ENCODE measurements around the gene NOC2L.

NOC2L gene

GRCh38 chr1:932776-933602 is 26.1 kb downstream of the NOC2L start:
- DNase-seq (ENCODE audit: insufficient read length, low spot score) (no peak), FAIRE-seq (no peak)

DNA sequence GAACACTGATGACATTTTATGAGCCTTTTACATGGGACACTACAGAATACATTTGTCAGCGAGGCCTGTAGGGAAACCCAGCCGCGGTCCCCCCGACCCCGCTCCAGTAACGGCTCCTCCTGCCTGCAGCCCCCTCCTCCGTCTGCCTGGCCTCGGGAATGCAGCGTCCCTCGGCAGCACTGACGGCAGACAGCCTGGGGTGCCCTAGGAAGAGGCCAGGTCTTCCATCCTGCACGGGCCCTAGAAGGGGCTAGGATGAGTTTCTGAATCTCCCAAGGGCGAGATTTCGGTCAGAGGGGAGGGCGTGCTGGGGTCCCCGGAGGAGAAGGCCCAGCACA is 26.9 kb downstream of the NOC2L start:
- no peak for DNase-seq (ENCODE audit: insufficient read length, low spot score)
- no peak for FAIRE-seq

GRCh38 chr1:931380-932172 is 27.5 kb downstream of the NOC2L start:
- no peak for DNase-seq (ENCODE audit: insufficient read length, low spot score)
- no peak for FAIRE-seq

DNA sequence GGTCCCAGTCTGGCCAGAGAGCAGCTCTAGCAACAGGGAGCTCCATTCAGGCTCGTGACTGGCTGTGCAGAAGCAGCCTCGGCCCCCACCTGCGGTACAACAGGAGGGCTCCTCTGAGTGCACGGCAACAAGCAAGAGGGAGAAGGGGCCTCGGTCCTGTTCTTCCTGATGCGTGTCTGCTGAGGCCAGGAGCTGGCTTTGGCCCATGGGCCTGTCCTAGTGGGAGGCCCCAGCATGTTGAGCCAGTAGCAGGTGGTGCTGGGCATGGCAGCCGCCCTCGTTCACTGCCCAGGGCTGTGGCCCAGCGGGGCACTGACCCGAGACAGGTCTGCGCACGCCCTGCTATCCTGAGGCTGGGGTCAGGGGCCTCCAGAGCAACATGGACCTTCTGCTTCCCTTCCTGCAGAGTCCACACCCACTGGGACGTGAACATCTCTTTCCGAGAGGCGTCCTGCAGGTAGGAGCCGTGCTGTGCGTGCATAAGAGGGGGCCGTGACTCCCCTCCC is 28.4 kb downstream of the NOC2L start:
- no peak for FAIRE-seq
- no peak for DNase-seq (ENCODE audit: insufficient read length, low spot score)

- FAIRE-seq, result no peak
- DNase-seq (ENCODE audit: insufficient read length, low spot score), result no peak
Measured at GRCh38 chr1:929712-930632, 29.1 kb downstream of the NOC2L start.

- FAIRE-seq (no peak), DNase-seq (ENCODE audit: insufficient read length, low spot score) (no peak)
Measured at GRCh38 chr1:928825-929661, 30.0 kb downstream of the NOC2L start.

DNA sequence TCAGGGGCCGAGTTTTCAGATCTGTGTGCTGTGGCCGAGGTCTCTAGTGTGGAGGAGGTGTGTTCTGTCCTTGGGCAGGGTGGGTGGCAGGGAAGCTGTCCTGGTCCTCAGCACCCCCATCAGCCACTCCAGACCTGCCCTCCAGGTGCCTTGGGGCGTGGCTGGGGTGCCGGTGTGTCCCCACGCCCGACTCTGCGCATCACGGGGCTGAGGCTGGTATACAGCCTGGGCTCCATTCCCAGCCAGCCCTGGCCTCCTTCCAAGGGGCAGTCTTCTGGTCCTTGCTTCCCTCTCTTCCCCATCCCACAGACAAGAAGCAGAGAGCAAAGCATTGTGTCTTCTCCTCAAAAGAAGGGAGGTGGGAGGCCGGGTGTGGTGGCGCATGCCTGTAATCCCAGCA is 31.3 kb downstream of the NOC2L start:
- FAIRE-seq (no peak), DNase-seq (ENCODE audit: insufficient read length, low spot score) (no peak)

- DNase-seq (ENCODE audit: insufficient read length, low spot score), result no peak
- no peak for FAIRE-seq
Measured at GRCh38 chr1:927234-927633, 31.8 kb downstream of the NOC2L start.

- FAIRE-seq (no peak), DNase-seq (ENCODE audit: insufficient read length, low spot score) (no peak)
Measured at GRCh38 chr1:925561-926421, 33.3 kb downstream of the NOC2L start.

GRCh38 chr1:924656-925560 is 34.1 kb downstream of the NOC2L start:
- FAIRE-seq (no peak), DNase-seq (ENCODE audit: insufficient read length, low spot score) (no peak)

DNA sequence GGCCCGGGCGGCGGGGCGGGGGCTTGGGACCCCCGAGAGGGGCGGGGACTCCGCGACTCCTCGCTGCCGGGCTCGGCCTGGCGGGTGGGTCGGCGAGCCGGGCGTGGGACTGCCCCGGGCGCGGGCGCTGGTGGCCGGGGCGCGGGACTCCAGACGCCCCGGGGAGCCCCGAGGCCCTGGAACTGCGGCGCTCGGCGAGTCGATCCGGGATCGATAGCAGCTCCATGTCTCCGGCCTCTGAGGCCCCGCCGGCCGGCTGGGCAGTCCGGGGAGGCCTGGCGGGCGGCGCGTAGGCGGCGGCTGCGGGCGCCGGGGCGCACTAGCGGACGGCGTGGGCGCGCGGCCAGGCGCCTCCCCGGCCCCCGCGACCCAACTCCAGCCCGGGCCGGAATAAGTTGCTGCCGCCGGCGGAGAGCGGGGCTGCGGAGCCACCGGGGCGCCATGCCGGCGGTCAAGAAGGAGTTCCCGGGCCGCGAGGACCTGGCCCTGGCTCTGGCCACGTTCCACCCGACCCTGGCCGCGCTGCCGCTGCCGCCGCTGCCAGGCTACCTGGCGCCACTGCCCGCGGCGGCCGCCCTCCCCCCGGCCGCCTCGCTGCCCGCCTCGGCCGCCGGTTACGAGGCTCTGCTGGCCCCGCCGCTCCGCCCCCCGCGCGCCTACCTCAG is 34.9 kb downstream of the NOC2L start:
- FAIRE-seq (no peak), DNase-seq (ENCODE audit: insufficient read length, low spot score) (no peak)

GRCh38 chr1:923131-923990 is 35.7 kb downstream of the NOC2L start, which contains the start of gene SAMD11:
SAMD11 (plus strand) TSS chr1:923923; CDS start chr1:924432, 509 bp downstream.
- no peak for DNase-seq (ENCODE audit: insufficient read length, low spot score)
- FAIRE-seq, result no peak

DNA sequence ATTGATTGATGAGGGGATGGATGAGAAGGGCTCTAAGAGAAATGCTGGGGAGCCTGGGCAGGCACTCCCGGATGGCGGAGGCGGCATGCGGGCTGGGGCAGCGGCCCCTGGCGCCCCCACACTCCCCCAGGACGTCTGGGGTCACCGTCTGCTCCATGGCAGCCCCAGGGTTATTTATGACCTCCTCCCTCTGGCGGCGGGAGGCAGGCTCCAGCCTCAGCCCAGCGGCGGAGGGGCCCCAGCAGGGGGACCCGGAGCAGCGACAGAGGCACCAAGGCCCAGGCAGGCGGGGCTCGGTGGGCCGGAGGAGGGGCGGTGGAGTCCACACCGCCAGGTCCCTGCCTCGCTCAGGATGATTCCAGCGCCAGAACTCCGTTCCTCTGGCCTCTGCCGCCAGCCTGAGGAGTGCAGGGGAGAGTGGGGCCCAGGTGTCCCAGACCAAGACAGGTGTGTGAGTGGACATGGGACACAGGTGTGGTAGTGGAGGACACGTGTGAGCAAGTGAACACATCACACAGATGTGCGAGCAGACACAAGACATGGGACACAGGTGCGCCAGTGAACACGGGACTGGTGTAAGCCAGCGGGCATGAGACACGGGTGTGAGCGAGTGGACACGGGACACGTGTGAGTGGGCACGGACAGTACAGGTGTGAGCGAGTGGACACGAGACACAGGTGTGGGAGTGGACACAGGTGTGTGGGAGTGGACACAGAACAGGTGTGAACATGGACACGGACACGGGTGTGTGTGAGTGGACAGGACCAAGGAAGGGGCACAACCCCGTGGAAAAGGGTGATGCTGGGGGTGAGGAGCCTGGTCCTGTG is 37.8 kb downstream of the NOC2L start:
- DNase-seq (ENCODE audit: insufficient read length, low spot score), result no peak
- no peak for FAIRE-seq

- no peak for FAIRE-seq
Measured at GRCh38 chr1:920521-920920, 38.5 kb downstream of the NOC2L start.

DNA sequence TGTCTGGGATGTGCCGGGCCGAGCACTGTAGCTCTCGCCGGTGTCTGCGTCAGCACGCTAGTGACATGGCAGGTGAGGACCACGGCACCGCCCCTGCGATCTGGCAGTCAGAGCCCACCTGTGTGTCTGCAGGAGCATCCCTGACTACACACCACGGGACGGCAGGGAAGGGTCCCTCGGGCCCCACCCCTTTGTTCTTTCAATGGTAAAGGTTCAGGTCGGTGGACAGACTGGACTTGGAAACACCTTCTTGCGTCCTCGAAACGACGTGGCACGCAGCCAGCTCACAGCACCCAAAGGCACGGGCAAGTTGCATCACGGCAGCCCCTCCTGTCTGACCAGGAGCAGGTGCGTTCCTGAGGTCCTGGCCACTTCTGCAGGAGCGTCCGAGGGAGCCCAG is 39.0 kb downstream of the NOC2L start:
- DNase-seq (ENCODE audit: insufficient read length, low spot score) (no peak), FAIRE-seq (no peak)

More at GRCh38 chr1:920521-920920, 38.5 kb downstream of the NOC2L start:
- DNase-seq (ENCODE audit: insufficient read length, low spot score), result no peak
